ENCODE data around the gene EXOC4. TPM values are rescaled to one million over a fixed set of nuclear protein-coding genes. Genes with fewer than 3 reads are reported as not detected.

Gene EXOC4
- total and polyA plus RNA-seq, 2 experiments from 2014 or later = 23.9 to 51.7 TPM

DNA sequence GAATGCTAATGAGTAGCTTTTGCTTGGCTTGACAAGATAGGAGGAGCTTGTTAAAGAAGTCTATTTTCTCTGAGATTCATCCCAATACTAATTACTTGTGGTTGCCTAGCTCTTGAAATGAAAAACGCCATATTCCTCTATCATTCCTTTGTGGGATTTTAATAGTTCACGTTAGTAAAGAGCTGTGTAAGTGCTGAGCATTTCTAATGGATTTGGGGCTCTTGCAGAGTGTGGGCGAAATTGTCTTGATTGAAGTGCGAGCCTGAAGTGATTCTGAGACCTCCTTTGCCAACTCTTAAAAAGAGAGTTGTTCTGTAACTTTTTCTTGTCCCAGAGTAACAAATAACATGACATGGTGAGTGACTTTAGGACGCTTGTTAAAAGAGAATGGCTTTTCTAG, 45.2 kb downstream of the EXOC4 start:
- Histone ChIP-seq H3F3A (ENCODE audit: insufficient read depth) (no peaks in the 10 kb centered on the region), H3K4me2 (ENCODE audit: unreplicated experiment) (no peak overlapping the region), H3K4me1 (ENCODE audit: insufficient read depth) (no peaks in the 10 kb centered on the region), H3K79me2 (ENCODE audit: insufficient read depth) (peaks cover 19% of the 10 kb centered on the region; the same call in 1 of the 2 replicates), H3K27me3 (replicated peaks; ENCODE audit: insufficient read depth) (no peaks in the 10 kb centered on the region), H4K20me1 (ENCODE audit: insufficient read depth) (no peaks in the 10 kb centered on the region), H3K36me3 (ENCODE audit: low read depth) (no peaks in the 10 kb centered on the region), H3K27ac (no peak overlapping the region), H2AFZ (no peak overlapping the region), H3K9me3 (ENCODE audit: low read depth) (no peaks in the 10 kb centered on the region), H3K9ac (no peak overlapping the region), H3K9me2 (ENCODE audit: insufficient read depth) (no peaks in the 10 kb centered on the region), H3K4me3 (no peak overlapping the region)
- in situ Hi-C loops (cut with MboI) = no loop called here
- TF ChIP-seq EZH2phosphoT487 (IDR thresholded peaks at IDR 0.05; ENCODE audit: insufficient read depth, low read depth) (no peak), EZH2 (IDR thresholded peaks at IDR 0.05; ENCODE audit: insufficient read depth, poor library complexity, severe bottlenecking) (no peak)
- no peak for DNase-seq
- WGBS, 2 experiments (ENCODE audit: low coverage in 1 of 2, low lambda C conversion rate in 2 of 2, missing lambda C conversion rate in 2 of 2) = 95 to 98% methylated on average over 5 of the region's 5 CpGs

DNA sequence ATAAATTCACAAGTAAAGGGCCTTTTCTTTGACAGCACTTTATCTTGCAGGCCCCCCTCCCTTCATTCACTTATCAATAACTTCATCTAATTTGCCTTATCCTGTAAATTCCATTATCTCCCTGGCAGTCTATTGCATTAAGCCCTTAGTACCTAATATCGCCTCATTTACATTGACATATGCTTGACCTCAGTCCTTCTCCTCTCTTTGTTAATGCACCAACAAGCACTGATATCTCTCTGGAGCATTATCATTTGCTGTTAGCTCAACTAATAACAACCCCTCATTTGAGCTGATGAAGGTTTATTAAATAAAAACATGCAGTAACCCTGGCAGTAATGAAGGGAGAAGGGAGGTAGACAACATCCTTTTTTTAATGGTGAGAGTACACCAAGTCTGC, 46.8 kb downstream of the EXOC4 start:
- H3K79me2 ChIP-seq (ENCODE audit: insufficient read depth) = peaks cover 19% of the 10 kb centered on the region; the same call in 1 of the 2 replicates
- TF ChIP-seq EZH2 (IDR thresholded peaks at IDR 0.05; ENCODE audit: insufficient read depth, poor library complexity, severe bottlenecking) (no peak), EZH2phosphoT487 (IDR thresholded peaks at IDR 0.05; ENCODE audit: insufficient read depth, low read depth) (no peak)
- in situ Hi-C loops (cut with MboI) = no loop called here
- H3F3A ChIP-seq (ENCODE audit: insufficient read depth) = no peaks in the 10 kb centered on the region
- H2AFZ ChIP-seq = no peak overlapping the region
- no peak for DNase-seq
- H3K4me2 ChIP-seq (ENCODE audit: unreplicated experiment) = no peak overlapping the region
- no peaks in the 10 kb centered on the region for H4K20me1 ChIP-seq (ENCODE audit: insufficient read depth)
- H3K9ac ChIP-seq = no peak overlapping the region
- no peaks in the 10 kb centered on the region for H3K9me2 ChIP-seq (ENCODE audit: insufficient read depth)
- no peaks in the 10 kb centered on the region for H3K36me3 ChIP-seq (ENCODE audit: low read depth)
- WGBS, 2 experiments (ENCODE audit: low coverage in 1 of 2, low lambda C conversion rate in 2 of 2, missing lambda C conversion rate in 2 of 2) = 94 to 96% methylated on average over 1 of the region's 1 CpG
- no peaks in the 10 kb centered on the region for H3K9me3 ChIP-seq (ENCODE audit: low read depth)
- no peaks in the 10 kb centered on the region for H3K4me1 ChIP-seq (ENCODE audit: insufficient read depth)
- no peak overlapping the region for H3K27ac ChIP-seq
- no peaks in the 10 kb centered on the region for H3K27me3 ChIP-seq (replicated peaks; ENCODE audit: insufficient read depth)
- no peak overlapping the region for H3K4me3 ChIP-seq

DNA sequence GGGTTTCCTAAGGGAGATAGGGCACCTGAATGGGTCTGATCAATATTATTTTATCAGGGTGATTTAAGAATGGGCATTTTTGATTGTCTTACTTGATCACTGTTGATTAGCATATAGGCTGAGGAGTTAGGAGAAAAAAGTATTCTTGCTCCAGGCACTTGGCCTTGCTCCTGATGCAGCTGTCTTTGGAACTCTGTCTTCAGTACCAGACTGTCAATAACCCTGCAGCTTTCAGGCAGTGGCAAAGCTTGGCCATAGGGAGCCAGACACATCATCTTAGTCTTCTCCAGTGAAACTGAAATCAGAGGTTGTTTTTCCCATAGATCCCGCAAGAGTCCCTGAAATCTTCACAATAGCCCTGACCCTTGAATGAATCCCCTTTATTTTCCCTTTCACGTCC, 47.2 kb downstream of the EXOC4 start:
- no peak for DNase-seq
- H2AFZ ChIP-seq = no peak overlapping the region
- no peak overlapping the region for H3K27ac ChIP-seq
- no peaks in the 10 kb centered on the region for H3K9me3 ChIP-seq (ENCODE audit: low read depth)
- peaks cover 19% of the 10 kb centered on the region; the same call in 1 of the 2 replicates for H3K79me2 ChIP-seq (ENCODE audit: insufficient read depth)
- TF ChIP-seq EZH2 (IDR thresholded peaks at IDR 0.05; ENCODE audit: insufficient read depth, poor library complexity, severe bottlenecking) (no peak), EZH2phosphoT487 (IDR thresholded peaks at IDR 0.05; ENCODE audit: insufficient read depth, low read depth) (no peak)
- no peaks in the 10 kb centered on the region for H3K9me2 ChIP-seq (ENCODE audit: insufficient read depth)
- no peaks in the 10 kb centered on the region for H3K36me3 ChIP-seq (ENCODE audit: low read depth)
- no peak overlapping the region for H3K9ac ChIP-seq
- WGBS, 2 experiments (ENCODE audit: low coverage in 1 of 2, low lambda C conversion rate in 2 of 2, missing lambda C conversion rate in 2 of 2) = 93 to 94% methylated on average over 2 of the region's 2 CpGs
- no peak overlapping the region for H3K4me3 ChIP-seq
- H3F3A ChIP-seq (ENCODE audit: insufficient read depth) = no peaks in the 10 kb centered on the region
- no peaks in the 10 kb centered on the region for H3K27me3 ChIP-seq (replicated peaks; ENCODE audit: insufficient read depth)
- H3K4me1 ChIP-seq (ENCODE audit: insufficient read depth) = no peaks in the 10 kb centered on the region
- no peaks in the 10 kb centered on the region for H4K20me1 ChIP-seq (ENCODE audit: insufficient read depth)
- in situ Hi-C loops (cut with MboI) = no loop called here
- no peak overlapping the region for H3K4me2 ChIP-seq (ENCODE audit: unreplicated experiment)

DNA sequence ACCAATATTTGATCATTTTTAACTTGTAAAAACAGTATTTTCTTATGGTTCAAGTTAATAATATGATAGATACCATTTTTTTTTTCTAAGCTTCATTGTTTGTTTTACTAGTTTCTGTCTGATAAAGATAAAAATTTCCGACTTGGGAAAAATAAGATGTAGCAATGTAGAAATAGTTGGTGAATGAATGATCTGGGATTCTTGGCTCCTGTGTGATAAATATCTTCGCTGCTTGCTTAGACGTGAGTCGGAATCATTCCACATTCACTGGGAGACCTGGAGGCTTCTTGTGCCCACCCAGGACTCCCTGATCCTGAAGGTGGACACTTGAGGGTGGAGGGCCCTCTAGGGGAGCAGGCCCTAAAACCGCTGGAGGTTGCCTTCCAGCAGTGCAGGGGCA, 47.9 kb downstream of the EXOC4 start:
- in situ Hi-C loops (cut with MboI) = no loop called here
- no peaks in the 10 kb centered on the region for H3K4me1 ChIP-seq (ENCODE audit: insufficient read depth)
- H2AFZ ChIP-seq = no peak overlapping the region
- no peaks in the 10 kb centered on the region for H3K9me3 ChIP-seq (ENCODE audit: low read depth)
- no peaks in the 10 kb centered on the region for H3K27me3 ChIP-seq (replicated peaks; ENCODE audit: insufficient read depth)
- WGBS, 2 experiments (ENCODE audit: low coverage in 1 of 2, low lambda C conversion rate in 2 of 2, missing lambda C conversion rate in 2 of 2) = 96 to 98% methylated on average over 5 of the region's 5 CpGs
- peaks cover 19% of the 10 kb centered on the region; the same call in 1 of the 2 replicates for H3K79me2 ChIP-seq (ENCODE audit: insufficient read depth)
- H3F3A ChIP-seq (ENCODE audit: insufficient read depth) = no peaks in the 10 kb centered on the region
- H4K20me1 ChIP-seq (ENCODE audit: insufficient read depth) = no peaks in the 10 kb centered on the region
- H3K36me3 ChIP-seq (ENCODE audit: low read depth) = peaks cover 2% of the 10 kb centered on the region; the same call in 1 of the 2 replicates
- TF ChIP-seq EZH2phosphoT487 (IDR thresholded peaks at IDR 0.05; ENCODE audit: insufficient read depth, low read depth) = no peak
- TF ChIP-seq EZH2 (IDR thresholded peaks at IDR 0.05; ENCODE audit: insufficient read depth, poor library complexity, severe bottlenecking) = no peak
- H3K4me2 ChIP-seq (ENCODE audit: unreplicated experiment) = no peak overlapping the region
- no peak overlapping the region for H3K27ac ChIP-seq
- no peaks in the 10 kb centered on the region for H3K9me2 ChIP-seq (ENCODE audit: insufficient read depth)
- H3K4me3 ChIP-seq = no peak overlapping the region
- DNase-seq = no peak
- no peak overlapping the region for H3K9ac ChIP-seq

DNA sequence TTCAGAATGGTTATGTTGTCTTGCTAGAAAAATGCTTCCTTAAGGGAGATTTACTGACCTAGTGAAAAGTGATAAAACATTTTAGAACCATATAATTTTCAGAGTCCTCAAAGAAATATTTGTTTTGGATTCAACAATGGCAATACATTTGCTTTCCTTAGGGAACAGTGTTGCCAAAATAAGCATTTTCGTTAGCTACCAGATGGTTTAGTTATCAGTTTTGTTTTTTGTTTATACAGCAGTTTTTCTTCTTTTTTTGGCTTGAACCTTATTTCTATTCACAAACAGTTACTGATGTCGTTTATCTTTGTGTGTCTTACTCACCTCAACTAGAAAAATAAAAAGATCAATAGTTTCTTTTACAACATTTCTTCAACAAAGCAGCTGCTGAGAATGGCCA, 48.6 kb downstream of the EXOC4 start:
- Histone ChIP-seq H3K36me3 (ENCODE audit: low read depth) (peaks cover 9% of the 10 kb centered on the region; the same call in 1 of the 2 replicates), H3K27ac (no peak overlapping the region), H3K4me2 (ENCODE audit: unreplicated experiment) (no peak overlapping the region), H3F3A (ENCODE audit: insufficient read depth) (no peaks in the 10 kb centered on the region), H4K20me1 (ENCODE audit: insufficient read depth) (no peaks in the 10 kb centered on the region), H3K4me3 (no peak overlapping the region), H2AFZ (no peak overlapping the region), H3K9ac (no peak overlapping the region), H3K79me2 (ENCODE audit: insufficient read depth) (peaks cover 18% of the 10 kb centered on the region; the same call in 1 of the 2 replicates), H3K4me1 (ENCODE audit: insufficient read depth) (no peaks in the 10 kb centered on the region), H3K9me2 (ENCODE audit: insufficient read depth) (no peaks in the 10 kb centered on the region), H3K9me3 (ENCODE audit: low read depth) (no peaks in the 10 kb centered on the region), H3K27me3 (replicated peaks; ENCODE audit: insufficient read depth) (no peaks in the 10 kb centered on the region)
- WGBS, 2 experiments (ENCODE audit: low coverage in 1 of 2, low lambda C conversion rate in 2 of 2, missing lambda C conversion rate in 2 of 2) = 63 to 83% methylated on average over 2 of the region's 2 CpGs
- TF ChIP-seq EZH2phosphoT487 (IDR thresholded peaks at IDR 0.05; ENCODE audit: insufficient read depth, low read depth) = no peak
- no peak for TF ChIP-seq EZH2 (IDR thresholded peaks at IDR 0.05; ENCODE audit: insufficient read depth, poor library complexity, severe bottlenecking)
- DNase-seq = no peak
- in situ Hi-C loops (cut with MboI) = no loop called here
